Glomerular endothelial cell (primary cell): ENCODE data around the gene CCT6A. TPM values are rescaled to one million over a fixed set of nuclear protein-coding genes. Genes with fewer than 3 reads are reported as not detected.
A peak's percentile ranks its signal among the peaks of the same experiment; 100 is the strongest.
"Not testable (repeated sequence)": the region's sequence is repeated elsewhere in the genome, so short reads cannot be mapped to it uniquely, and the experiment has no call there.

Experiments used
- DNase-seq: peaks from one replicate; pipeline ENCODE4 v3.0.0-alpha.2; 2011; ENCODE audit warnings: low read depth, low spot score; ENCODE audit errors: extremely low read depth
- total RNA-seq: library from RNA; depleted of rRNA; stranded (reverse); fragments of >200 nt; gene quantifications from 2 replicates; pipeline ENCODE4 v1.2.3, GENCODE V29; 2015

CCT6A gene
- total RNA-seq, 1 donor from 2014 or later = 154 TPM

DNA sequence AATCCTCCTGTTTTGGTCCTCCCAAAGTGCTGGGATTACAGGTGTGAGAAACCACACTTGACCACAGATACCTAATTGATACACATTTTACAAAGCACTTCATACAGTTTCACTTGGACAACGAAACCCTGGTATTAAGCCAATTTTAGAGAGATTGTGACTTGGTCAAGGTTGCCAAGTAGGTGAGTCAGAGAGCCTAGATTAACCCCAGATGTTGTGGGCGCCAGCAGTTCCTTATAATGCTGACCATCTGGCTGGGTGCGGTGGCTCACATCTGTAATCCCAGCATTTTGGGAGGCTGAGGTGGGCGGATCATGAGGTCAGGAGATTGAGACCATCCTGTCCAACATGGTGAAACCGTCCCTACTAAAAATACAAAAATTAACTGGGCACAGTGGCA lies 46.1 kb downstream of the CCT6A start:
- no peak for DNase-seq

DNA sequence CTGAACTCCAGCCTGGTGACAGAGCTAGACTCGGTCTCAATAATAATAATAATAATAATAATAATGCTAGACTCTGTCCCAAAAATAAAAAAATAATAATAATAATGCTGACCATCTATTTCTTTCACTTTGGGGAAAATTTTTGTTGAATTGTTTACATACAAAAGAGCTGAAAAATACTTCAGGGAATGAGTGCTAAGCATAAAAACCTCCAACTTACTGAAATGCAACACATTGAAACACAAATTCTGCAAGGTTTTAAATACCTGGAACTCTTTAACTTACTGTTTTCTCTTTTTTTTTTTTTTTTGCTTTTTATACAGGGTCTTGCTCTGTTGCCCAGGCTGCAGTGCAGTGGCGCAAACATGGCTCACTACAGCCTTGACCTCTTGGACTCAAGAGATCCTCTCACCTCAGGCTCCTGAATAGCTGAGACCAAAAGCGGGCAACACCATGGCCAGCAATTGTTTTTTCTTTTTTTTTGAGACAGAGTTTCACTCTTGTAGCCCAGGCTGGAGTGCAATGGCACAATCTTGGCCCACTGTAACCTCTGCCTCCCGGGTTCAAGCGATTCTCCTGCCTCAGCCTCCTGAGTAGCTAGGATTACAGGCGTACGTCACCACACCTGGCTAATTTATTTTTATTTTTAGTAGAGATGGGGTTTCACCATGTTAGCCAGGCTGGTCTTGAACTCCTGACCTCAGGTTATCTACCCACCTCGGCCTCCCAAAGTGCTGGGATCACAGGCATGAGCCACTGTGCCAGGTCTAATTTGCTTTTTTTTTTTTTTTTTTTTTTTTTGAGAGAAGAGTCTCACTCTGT lies 46.8 kb downstream of the CCT6A start:
- not testable (repeated sequence) for DNase-seq

DNA sequence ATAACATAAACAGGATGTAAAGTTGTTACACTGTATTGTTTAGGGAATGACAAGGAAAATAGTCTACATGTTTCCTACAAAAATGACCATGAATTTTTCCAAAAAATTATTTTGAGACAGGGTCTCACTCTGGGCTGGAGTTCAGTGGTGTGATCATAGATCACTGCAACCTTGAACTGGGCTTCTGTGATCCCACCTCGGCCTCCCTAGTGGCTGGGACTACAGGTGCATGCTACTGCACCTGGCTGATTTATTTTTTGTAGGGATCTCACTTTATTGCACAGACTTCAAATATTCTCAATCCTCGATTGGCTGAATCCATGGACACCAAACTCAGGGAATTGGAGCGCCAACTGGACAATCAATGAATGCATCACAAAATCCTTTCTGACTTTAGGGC lies 48.1 kb downstream of the CCT6A start:
- DNase-seq = no peak

DNA sequence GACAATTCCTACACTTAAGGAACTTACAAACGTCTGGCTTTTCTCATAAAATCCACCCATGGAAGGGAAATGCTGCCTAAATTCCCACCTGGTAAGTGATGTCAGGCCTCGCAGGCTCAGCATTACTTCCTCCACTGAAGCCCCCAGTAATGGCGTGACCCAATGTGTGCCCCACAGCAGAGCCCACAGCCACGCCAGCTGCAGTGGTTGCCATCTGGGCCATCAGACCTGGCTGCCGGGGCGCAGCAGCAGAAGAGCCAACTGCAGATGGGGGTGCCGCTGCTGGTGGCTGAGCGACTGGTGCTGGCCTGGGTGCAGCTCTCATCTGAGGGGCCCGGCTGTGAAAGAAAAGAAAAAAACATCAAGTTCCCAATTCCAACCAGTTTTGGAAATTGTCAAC lies 52.6 kb downstream of the CCT6A start:
- not testable (repeated sequence) for DNase-seq

DNA sequence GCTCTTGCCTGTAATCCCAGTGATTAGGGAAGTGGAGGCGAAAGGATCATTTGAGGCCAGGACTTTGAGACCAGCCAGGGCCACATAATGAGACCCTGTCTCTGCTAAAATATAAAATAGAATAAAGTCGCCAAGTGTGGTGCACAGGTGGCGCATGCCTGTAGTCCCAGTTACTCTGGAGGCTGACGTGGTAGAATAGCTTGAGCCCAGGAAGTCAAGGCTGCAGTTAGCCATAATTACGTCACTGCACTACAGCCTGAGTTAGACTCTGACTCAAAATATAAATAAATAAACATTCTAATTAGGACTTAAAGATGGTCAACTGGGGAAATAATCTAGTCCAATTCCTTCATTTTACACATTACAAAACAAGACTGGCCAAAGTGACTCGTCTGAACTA lies 53.9 kb downstream of the CCT6A start:
- peak; percentile 45 for DNase-seq

DNA sequence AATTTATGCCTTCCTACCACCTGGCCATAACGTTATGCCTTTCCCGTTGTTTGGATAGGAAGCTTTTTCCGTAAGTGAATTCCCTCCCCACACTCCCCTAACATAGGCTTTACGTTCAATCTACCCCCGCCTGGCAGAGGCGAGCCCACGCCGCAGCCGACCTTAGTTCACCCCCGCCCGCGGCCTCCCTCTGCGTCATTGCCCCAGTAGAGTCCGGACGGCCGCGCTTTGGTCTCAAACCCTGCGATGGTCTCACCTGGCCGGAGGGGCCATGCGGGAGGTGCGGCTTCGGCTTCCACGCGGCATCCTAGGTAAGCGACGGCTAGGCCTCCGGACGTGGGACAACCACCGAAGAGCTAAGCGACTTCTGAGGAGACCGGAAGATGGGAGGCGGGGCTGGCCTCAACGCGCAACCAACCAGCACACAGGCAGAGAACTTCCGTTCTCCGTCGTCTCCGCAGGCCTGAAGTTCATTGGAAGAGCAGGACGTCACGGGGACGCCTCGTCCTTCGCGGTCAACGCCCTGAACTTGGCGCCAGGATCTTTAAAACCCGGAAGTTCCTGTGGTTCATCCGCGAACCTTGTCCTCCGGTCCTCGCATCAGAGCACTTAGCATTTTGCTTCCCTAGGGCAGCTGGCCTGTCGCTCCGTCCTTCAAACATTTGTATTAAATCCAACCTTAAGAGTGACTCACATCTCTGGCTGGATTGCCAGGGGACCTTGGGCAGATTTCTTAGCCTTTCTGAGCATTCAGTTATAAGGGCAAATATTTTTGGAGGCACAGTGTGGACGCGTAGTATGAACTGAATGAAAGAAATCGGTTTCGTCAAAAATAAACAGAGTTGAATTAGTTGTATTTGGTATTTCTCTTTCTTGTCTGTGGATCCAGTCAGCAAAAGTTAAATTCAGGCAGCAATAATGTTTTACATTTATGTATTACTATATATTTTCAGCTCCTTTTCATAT lies 54.8 kb downstream of the CCT6A start, which contains the start of gene CHCHD2:
Gene CHCHD2 (minus strand): TSS at position 369 of the 966 bp plus-strand sequence. CDS start 63 bp downstream, at position 306.
- DNase-seq = peak; percentile 92

DNA sequence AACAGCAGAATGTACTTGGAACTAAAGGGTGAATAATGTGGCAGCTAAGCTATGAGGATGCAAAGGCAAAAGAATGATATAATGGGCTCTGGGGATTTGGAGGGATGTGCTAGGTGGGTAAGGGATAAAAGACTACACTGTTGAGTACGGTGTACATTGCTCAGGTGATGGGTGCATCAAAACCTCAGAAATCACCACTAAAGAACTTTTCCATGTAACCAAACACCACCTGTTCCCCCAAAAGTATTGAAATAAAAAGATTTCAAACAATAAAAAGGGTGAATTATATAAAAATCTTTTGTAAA lies 56.3 kb downstream of the CCT6A start:
- DNase-seq = no peak

DNA sequence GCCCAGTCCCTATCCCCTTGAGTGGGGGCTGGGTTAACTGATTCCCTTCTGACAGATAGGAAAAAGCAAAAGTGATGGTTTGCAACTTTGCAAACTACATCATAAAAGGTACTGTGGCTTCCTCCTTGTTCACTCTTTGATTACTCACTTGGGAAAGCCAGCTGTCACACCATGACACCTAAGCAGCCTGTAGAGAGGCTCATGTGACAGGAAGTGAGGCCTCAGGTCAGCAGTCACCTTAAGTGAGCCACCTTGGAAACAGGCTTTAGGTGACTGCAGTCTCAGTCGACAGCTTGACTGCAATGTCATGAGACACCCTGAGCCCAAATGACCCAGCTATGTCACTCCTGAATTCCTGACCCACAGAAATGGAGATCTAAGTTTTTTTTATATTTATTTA lies 59.0 kb downstream of the CCT6A start:
- no peak for DNase-seq

DNA sequence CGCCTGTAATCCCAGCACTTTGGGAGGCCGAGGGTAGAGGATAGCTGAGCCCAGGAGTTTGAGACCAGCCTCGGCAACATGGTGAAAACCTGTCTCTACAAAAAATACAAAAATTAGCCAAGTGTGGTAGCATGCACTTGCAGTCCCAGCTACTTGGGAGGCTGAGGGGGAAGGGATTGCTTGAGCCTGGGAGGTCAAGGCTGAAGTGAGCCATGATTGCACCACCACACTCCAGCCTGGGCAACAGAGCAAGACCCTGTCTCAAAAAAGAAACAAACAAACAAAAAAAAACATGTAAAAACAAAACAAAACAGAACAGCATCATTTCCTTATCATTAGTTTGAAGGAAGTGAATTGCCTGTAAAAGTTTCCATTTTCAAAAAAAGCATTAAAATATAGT lies 60.7 kb downstream of the CCT6A start:
- not testable (repeated sequence) for DNase-seq

Other genes with a start within 250 kb of the CCT6A start
- gene SEPTIN14, start 189.0 kb upstream of the CCT6A start, total RNA-seq = not detected in 2 replicates
- 2.2 and 8.4 TPM in 2 replicates for gene ZNF713, start 164.3 kb upstream of the CCT6A start, total RNA-seq
- gene MRPS17, start 99.9 kb upstream of the CCT6A start, total RNA-seq = 8.2 and 10.2 TPM in 2 replicates
- gene NIPSNAP2, start 87.2 kb upstream of the CCT6A start, total RNA-seq = 52.0 and 58.7 TPM in 2 replicates
- gene PSPH, start 321 bp upstream of the CCT6A start, total RNA-seq = 30.1 and 35.1 TPM in 2 replicates
- 102 and 108 TPM in 2 replicates for gene SUMF2, start 12.5 kb downstream of the CCT6A start, total RNA-seq
- 0.10 and 0.35 TPM in 2 replicates for gene PHKG1, start 41.2 kb downstream of the CCT6A start, total RNA-seq
- gene CHCHD2, start 54.7 kb downstream of the CCT6A start, total RNA-seq = 395 and 453 TPM in 2 replicates
- gene NUPR2, start 64.7 kb downstream of the CCT6A start, total RNA-seq = not detected in 2 replicates